NCI-H2196 (cell line): Measurements from ENCODE around the gene CD96.
"Not testable (repeated sequence)": the region's sequence is repeated elsewhere in the genome, so short reads cannot be mapped to it uniquely, and the experiment has no call there.

Experiments used
- DNase-seq: peaks from one replicate; lab custom pipeline; 2025; ENCODE audit not compliant: unreplicated experiment; lab: John Stamatoyannopoulos, UW

CD96 gene

GRCh38 chr3:111617912-111618601, 76.1 kb downstream of the CD96 start:
- no peak for DNase-seq

DNA sequence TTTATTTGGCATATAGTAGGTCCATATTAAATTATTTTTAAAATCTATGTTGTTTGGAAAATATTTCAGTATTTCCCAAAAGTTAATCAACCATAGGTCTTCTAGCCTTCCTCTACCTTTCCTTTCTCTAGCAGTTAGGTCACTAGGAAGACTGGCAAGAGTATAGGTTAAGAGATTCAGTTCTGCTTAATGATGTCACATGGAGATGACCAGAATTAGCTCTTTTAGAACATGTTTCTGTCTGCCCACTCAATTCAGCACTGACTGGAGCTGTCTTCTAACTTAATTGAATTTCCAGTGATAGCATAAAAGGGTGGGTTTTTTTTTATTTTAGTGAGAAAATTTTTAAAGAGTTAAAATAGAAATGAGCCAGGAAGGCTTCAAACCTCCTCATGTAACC, 76.9 kb downstream of the CD96 start:
- DNase-seq = no peak

DNA sequence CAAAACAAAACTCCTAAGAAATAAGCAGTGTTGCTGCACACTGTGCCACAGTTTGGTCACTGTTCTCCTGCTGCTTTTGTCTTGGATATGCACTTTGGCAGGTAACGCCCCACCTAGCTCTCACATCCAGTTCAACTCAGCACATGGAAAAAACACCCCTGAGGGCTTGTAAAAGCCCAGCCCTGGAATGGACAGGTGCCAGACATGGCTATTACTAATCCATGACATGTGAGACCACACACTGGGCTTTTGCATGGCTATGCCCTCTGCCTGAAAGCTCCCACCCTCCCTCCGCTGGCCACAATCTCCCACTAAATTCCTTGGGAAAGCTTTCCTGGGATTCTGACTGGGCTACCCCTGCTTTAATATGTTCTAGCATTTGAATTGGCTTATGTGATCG, 77.8 kb downstream of the CD96 start:
- DNase-seq = no peak

GRCh38 chr3:111621535-111621934, 79.5 kb downstream of the CD96 start:
- no peak for DNase-seq

DNA sequence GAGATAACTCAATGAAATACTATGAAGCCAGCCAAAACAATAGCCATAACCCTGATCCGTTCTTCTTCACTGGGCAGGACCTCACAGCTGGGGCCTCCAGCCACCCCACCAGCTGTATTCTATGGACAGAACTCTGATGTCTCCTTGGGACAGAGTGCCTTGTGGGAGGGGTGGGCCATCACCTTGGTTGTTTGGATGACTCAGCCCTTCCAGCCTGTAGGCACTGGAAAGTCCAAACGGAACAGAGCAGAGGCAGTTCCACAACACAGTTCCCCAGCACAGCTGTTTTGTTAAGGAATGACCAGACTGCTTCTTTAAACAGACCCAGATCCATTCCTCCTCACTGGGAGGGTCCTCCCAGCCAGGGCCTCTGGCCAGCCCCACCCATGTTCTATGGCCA, 85.1 kb downstream of the CD96 start:
- no peak for DNase-seq

DNA sequence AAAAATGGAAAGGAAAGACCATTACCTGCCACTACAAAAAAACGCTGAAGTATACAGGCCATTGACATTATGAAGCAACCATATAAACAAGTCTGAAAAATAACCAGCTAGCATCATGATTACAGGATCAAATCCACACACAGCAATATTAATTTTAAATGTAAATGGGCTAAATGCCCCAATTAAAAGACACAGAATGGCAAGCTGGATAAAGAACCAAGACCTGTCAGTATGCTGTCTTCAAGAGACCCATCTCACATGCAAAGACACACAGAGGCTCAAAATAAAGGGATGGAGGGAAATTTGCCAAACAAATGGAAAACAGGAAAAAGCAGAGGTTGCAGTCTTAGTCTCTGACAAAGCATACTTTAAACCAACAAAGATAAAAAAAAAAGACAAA, 87.0 kb downstream of the CD96 start:
- DNase-seq = not testable (repeated sequence)

DNA sequence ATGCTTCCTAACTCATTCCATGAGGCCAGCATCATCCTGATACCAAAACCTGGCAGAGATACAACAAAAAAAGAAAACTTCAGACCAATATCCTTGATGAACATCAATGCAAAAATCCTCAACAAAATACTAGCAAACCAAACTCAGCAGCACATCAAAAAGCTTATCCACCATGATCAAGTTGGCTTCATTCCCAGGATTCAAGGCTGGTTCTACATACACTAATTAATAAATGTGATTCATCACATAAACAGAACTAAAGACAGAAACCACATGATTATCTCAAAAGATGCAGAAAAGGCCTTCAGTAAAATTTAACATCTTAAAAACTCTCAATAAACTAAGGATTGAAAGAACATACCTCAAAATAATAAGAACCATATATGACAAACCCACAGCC, 88.6 kb downstream of the CD96 start:
- not testable (repeated sequence) for DNase-seq

- DNase-seq = no peak
These were observed 93.4 kb downstream of the CD96 start for GRCh38 chr3:111635403-111635802.

DNA sequence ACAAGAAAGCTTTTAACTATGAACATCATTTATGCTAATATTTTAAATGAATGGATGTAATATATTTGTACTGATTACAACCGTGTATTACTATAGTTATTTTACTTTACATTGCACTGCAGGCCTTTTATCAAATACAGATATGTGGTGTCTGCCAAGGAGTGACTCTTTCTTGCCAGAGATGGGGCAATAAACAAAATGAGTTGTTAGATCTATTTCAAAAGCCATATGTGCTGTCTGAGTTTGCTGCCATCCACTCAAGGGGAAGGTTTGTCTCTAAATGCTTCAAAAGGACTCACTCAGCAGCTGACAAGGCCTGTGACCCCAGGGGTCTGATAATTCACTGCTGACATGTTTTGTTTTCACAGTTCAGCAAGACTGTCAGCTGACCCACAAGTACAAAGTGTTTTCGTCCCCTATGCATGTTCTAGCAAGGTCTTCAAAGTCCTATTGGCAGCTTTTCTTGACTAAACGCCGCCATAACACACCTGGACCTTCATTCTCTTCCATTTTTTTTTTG, 94.4 kb downstream of the CD96 start:
- no peak for DNase-seq

GRCh38 chr3:111639316-111639715, 97.3 kb downstream of the CD96 start:
- no peak for DNase-seq

GRCh38 chr3:111648991-111649579, 107.1 kb downstream of the CD96 start:
- no peak for DNase-seq

DNA sequence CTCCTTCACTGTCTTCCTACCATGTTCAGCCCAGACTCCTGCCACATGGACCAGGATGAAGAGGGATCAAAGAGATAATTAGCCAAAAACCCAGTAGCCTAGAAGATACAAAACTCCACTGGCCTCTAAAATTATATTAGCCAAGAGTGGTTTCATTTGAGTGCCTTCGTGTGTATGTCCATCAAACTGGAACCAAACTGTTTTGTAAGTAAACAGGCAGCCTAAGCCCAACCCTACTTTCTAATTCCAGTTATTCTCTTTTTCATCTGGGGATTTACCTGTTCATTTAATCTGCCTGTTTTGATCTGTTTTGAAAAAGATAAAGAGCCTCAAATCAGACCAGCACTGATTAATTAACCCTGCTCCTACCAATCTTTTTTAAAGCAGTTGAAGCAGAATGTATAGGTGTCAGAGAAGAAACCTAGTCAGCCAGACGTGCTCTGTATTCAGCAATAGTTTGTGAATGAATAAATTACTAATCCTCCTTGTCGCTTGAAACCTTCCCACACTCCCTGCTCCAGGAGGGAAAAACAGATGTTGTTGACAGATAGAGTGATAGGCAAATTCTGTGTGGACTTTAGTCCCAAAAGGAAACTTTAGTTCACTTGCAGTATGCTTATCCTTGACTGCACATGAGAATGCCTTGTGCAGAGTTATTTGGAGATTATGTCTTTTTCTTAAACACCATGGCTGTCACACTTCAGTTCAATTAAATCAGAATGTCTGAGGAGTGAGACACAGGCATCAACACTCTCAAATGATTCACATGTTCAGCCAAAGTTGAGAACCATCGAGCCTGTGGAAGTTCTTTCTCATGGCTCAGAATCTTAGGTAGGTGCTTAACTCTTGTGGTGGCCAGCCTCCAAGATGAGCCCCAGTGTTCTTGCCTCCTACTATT, 108.6 kb downstream of the CD96 start:
- no peak for DNase-seq

DNA sequence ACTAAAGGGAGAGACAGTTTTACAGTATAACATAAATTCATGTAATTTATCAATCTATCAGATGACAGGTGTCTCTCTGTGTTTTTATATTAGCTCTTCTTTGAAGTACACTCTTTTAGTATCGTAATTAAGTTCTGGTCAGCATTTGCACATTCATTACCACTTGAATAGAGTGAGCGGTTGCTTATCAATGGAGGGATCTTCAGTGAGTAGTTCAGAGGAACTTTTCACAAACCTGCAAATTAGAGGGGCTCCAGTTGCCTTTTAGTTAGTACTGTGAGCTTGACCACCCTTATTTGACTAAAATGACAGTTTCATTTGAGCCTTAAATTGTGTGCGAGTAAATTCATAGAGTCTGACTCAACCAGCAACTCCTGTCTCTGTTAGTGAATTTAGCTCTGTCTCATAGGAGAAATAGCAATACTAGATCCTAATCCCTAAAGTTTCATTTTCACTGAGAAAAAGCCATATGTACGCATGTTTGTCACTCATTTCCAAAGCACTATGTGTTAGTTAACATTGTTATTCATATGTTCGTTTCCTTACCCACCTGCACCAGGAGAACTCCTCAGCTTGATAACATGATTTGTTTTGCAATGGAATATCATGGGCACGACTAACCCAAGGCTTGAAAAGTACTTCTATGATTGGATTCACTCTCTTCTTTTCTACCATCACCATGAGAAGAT, 110.6 kb downstream of the CD96 start:
- DNase-seq = no peak

- no peak for DNase-seq
These were observed 111.8 kb downstream of the CD96 start for GRCh38 chr3:111653766-111654165.

DNA sequence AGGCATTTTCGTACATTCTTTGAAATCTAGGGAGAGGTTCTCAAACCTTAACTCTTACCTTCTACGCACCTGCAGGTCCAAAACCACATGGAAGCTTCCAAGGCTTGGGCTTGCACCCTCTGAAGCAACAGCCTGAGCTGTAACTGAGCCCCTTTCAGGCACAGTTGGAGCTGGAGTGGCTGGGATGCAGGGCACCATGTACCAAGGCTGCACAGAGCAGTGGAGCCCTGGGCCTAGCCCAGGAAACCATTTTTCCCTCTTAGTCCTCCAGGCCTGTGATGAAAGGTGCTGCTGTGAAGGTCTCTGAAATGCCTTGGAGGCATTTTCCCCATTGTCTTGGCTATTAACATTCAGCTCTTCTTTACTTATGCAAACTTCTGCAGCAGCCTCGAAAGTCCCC, 120.0 kb downstream of the CD96 start:
- no peak for DNase-seq

- DNase-seq = no peak
These were observed 120.9 kb downstream of the CD96 start for GRCh38 chr3:111662907-111663306.

- no peak for DNase-seq
These were observed 124.2 kb downstream of the CD96 start for GRCh38 chr3:111666041-111666735.

- no peak for DNase-seq
These were observed 125.2 kb downstream of the CD96 start for GRCh38 chr3:111667170-111667569.

GRCh38 chr3:111667621-111668239, 125.7 kb downstream of the CD96 start:
- no peak for DNase-seq

- no peak for DNase-seq
These were observed 126.3 kb downstream of the CD96 start for GRCh38 chr3:111668326-111668725.
